WTC11 (cell line): Measurements from ENCODE around the gene KRT28. TPM values are rescaled to one million over a fixed set of nuclear protein-coding genes. Genes with fewer than 3 reads are reported as not detected.

ENCODE experiments used
- ATAC-seq: fragments of 200-7000 bp; cut with Tn5 transposase; 2 replicates; pipeline ENCODE4 v1.10.0; 2021; ENCODE audit warnings: mild to moderate bottlenecking, moderate library complexity
- CTCF ChIA-PET: fragments of 300-600 bp; sonication (Branson Sonifier 250); formaldehyde crosslinking; loops from one replicate; lab custom pipeline; 2021; ENCODE audit warnings: antibody characterized with exemption; lab: Charles Lee
- POLR2A ChIA-PET: fragments of 350-600 bp; sonication (Branson Sonifier 250); formaldehyde crosslinking; loops from one replicate; lab custom pipeline; 2021; ENCODE audit warnings: antibody characterized with exemption; lab: Charles Lee
- DNase-seq: peaks from one replicate; pipeline ENCODE4 v3.0.0; 2021; ENCODE audit warnings: low spot score
- H3K27ac Mint-ChIP-seq: 2 replicates; pipeline ENCODE4 v1.8.0; 2021; ENCODE audit warnings: mixed read lengths
- H3K27me3 Mint-ChIP-seq: 2 replicates; pipeline ENCODE4 v1.8.0; 2021; ENCODE audit warnings: low read depth, mild to moderate bottlenecking, moderate library complexity, mixed read lengths
- H3K36me3 Mint-ChIP-seq: 2 replicates; pipeline ENCODE4 v1.8.0; 2021; ENCODE audit warnings: mixed read lengths
- H3K4me1 Mint-ChIP-seq: 2 replicates; pipeline ENCODE4 v1.8.0; 2022; ENCODE audit warnings: mixed read lengths
- H3K4me3 Mint-ChIP-seq: 2 replicates; pipeline ENCODE4 v1.8.0; 2021; ENCODE audit warnings: mild to moderate bottlenecking, moderate library complexity, mixed read lengths
- H3K9me3 Mint-ChIP-seq: 2 replicates; pipeline ENCODE4 v1.8.0; 2021; ENCODE audit warnings: mixed read lengths
- AFF4 ChIP-seq: sonication (generic); formaldehyde crosslinking; IDR thresholded peaks from 2 replicates; pipeline ENCODE4 v1.8.1; 2023; ENCODE audit warnings: mild to moderate bottlenecking, missing genetic modification reagents, borderline replicate concordance
- ARID4B ChIP-seq: sonication (generic); formaldehyde crosslinking; IDR thresholded peaks from 2 replicates; pipeline ENCODE4 v1.8.0; 2023; ENCODE audit warnings: missing genetic modification reagents, mild to moderate bottlenecking, borderline replicate concordance
- ATF3 ChIP-seq: sonication (generic); formaldehyde crosslinking; conservative IDR thresholded peaks from 2 replicates; pipeline ENCODE4 v1.8.1; 2022; ENCODE audit warnings: mild to moderate bottlenecking, missing genetic modification reagents
- CDX4 ChIP-seq: fragments of 250-450 bp; sonication (Bioruptor Pico); IDR thresholded peaks from 2 replicates; pipeline ENCODE4 v1.9.0; 2021; ENCODE audit warnings: moderate library complexity, mild to moderate bottlenecking, inconsistent platforms, borderline replicate concordance
- E2F1 ChIP-seq: sonication (generic); formaldehyde crosslinking; IDR thresholded peaks from 2 replicates; pipeline ENCODE4 v1.8.0; 2022; ENCODE audit warnings: mild to moderate bottlenecking, missing genetic modification reagents
- E2F4 ChIP-seq: sonication (generic); formaldehyde crosslinking; IDR thresholded peaks from 2 replicates; pipeline ENCODE4 v1.8.1; 2022; ENCODE audit warnings: low read depth, mild to moderate bottlenecking, moderate library complexity, missing genetic modification reagents, borderline replicate concordance
- E2F5 ChIP-seq: sonication (generic); formaldehyde crosslinking; IDR thresholded peaks from 2 replicates; pipeline ENCODE4 v1.8.1; 2022; ENCODE audit warnings: mild to moderate bottlenecking, moderate library complexity, missing genetic modification reagents
- MLX ChIP-seq: sonication (generic); formaldehyde crosslinking; IDR thresholded peaks from 2 replicates; pipeline ENCODE4 v1.8.1; 2023; ENCODE audit warnings: mild to moderate bottlenecking, missing genetic modification reagents, moderate library complexity
- NFATC4 ChIP-seq: fragments of 250-450 bp; sonication (Bioruptor Pico); IDR thresholded peaks from 2 replicates; pipeline ENCODE4 v1.9.0; 2021; ENCODE audit warnings: mild to moderate bottlenecking
- NR1H2 ChIP-seq: sonication (generic); formaldehyde crosslinking; IDR thresholded peaks from 2 replicates; pipeline ENCODE4 v1.9.0; 2021; ENCODE audit warnings: mild to moderate bottlenecking, moderate library complexity, missing genetic modification reagents
- OVOL2 ChIP-seq: fragments of 250-450 bp; sonication (Bioruptor Pico); IDR thresholded peaks from 2 replicates; pipeline ENCODE4 v1.9.0; 2021; ENCODE audit warnings: mild to moderate bottlenecking, borderline replicate concordance
- PRDM15 ChIP-seq: sonication (generic); formaldehyde crosslinking; IDR thresholded peaks from 2 replicates; pipeline ENCODE4 v1.8.0; 2022; ENCODE audit warnings: missing genetic modification reagents
- RELA ChIP-seq: sonication (generic); formaldehyde crosslinking; IDR thresholded peaks from 2 replicates; pipeline ENCODE4 v1.8.1; 2022; ENCODE audit warnings: missing genetic modification reagents, mild to moderate bottlenecking, borderline replicate concordance
- TEAD4 ChIP-seq: sonication (generic); formaldehyde crosslinking; IDR thresholded peaks from 2 replicates; pipeline ENCODE4 v1.8.0; 2022; ENCODE audit warnings: mild to moderate bottlenecking, missing genetic modification reagents
- ZBTB43 ChIP-seq: sonication (generic); formaldehyde crosslinking; IDR thresholded peaks from 2 replicates; pipeline ENCODE4 v1.8.1; 2023; ENCODE audit warnings: mild to moderate bottlenecking, missing genetic modification reagents
- ZNF138 ChIP-seq: sonication (generic); formaldehyde crosslinking; conservative IDR thresholded peaks from 2 replicates; pipeline ENCODE4 v1.8.1; 2022; ENCODE audit warnings: mild to moderate bottlenecking, moderate library complexity, missing genetic modification reagents
- ZNF671 ChIP-seq: fragments of 250-450 bp; sonication (Bioruptor Pico); IDR thresholded peaks from 2 replicates; pipeline ENCODE4 v1.8.0; 2021; ENCODE audit warnings: mild to moderate bottlenecking
- total RNA-seq: library from RNA; stranded (reverse); gene quantifications from 3 replicates; pipeline ENCODE4 v1.2.3, GENCODE V29; 2021

The KRT28 gene
- total RNA-seq, 1 experiment from 2014 or later = not detected

GRCh38 chr17:40772101-40772500, 27.7 kb downstream of the KRT28 start, which contains the start of gene KRT26 (continued):
- TF ChIP-seq AFF4 = no peak

GRCh38 chr17:40765657-40766056, 34.1 kb downstream of the KRT28 start:
- ChIA-PET CTCF (no interaction called here), POLR2A (no interaction called here)
- H3K36me3 Mint-ChIP-seq = peaks cover 9% of the 10 kb centered on the region; the same call in 1 of the 2 replicates
- peaks cover 5% of the 10 kb centered on the region; the same call in 1 of the 2 replicates for H3K27me3 Mint-ChIP-seq
- peaks cover 44% of the 10 kb centered on the region for H3K9me3 Mint-ChIP-seq
- H3K4me1 Mint-ChIP-seq = no peaks in the 10 kb centered on the region
- H3K4me3 Mint-ChIP-seq = no peak overlapping the region
- no peak for DNase-seq
- H3K27ac Mint-ChIP-seq = no peak overlapping the region
- ATAC-seq = no peak
- TF ChIP-seq E2F5 (CRISPR knock-in tag) = no peak
- TF ChIP-seq ARID4B (CRISPR knock-in tag) = no peak
- TF ChIP-seq OVOL2 (CRISPR knock-in tag) = no peak
- TF ChIP-seq ZNF671 = no peak
- TF ChIP-seq MLX (CRISPR knock-in tag) = no peak
- no peak for TF ChIP-seq ATF3 (CRISPR knock-in tag)
- TF ChIP-seq ZNF138 = no peak
- TF ChIP-seq TEAD4 (CRISPR knock-in tag) = no peak
- no peak for TF ChIP-seq RELA (CRISPR knock-in tag)
- TF ChIP-seq CDX4 = no peak
- no peak for TF ChIP-seq NFATC4 (CRISPR knock-in tag)
- no peak for TF ChIP-seq PRDM15 (CRISPR knock-in tag)
- TF ChIP-seq NR1H2 (CRISPR knock-in tag) = no peak
- TF ChIP-seq E2F4 = no peak
- no peak for TF ChIP-seq E2F1 (CRISPR knock-in tag)
- TF ChIP-seq ZBTB43 (CRISPR knock-in tag) = no peak
